ENCODE data around the gene HMX1.

Gene HMX1

DNA sequence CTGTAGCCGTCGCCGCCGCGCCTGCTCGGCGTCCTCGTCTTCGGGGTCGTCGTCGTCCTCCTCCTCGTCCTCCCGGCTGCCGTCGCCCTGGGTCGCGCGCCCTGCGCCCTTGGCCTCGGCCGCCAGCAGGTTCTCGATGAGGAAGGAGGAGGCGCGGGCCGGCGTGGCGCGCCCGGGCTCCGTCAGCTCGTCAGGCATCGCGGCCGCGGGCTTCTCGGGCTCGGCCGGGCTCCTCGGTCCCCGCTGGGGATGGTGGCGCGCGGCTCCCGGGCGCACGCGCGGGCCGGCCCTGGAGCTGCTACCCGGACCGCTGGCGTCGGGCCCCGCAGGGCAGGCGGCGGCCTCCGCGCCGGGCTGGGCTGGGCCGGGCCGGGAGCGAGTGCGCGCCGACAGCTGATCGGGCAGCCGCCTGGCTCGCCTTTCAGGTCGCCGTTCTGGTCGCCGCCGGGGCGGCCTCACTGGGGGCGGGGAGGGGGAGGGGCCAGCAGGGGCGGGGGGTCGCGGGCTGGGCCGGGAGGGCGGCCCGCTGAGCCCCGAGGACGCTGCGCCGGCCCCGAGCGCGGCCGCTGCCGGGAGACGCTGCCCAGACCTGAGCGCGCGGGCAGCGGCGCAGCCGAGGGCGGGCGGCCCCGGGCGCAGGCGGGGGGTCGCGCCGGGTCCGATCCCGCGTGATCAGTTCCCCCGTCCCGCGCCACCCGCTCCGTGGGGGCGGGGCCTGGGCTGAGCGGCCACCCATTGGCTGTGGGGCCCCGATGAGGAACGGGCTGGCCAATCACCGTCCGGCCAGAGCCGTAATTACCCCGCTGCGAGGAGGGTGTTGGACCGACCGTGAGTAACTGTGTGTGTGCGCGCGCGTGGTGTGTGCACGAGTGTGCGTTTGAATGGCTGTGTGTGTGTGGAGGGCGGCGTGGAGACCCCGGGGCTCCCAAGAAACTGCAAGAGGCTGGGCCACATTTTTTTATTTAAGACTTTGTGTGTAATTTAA lies at the start of gene HMX1:
HMX1 (minus strand) TSS at position 423 of the 985 bp plus-strand sequence; CDS start at position 198, 225 bp downstream.
- no peak for DNase-seq

- DNase-seq: no peak
Observed at GRCh38 chr4:8920969-8921368, 49.3 kb upstream of the HMX1 start.

DNA sequence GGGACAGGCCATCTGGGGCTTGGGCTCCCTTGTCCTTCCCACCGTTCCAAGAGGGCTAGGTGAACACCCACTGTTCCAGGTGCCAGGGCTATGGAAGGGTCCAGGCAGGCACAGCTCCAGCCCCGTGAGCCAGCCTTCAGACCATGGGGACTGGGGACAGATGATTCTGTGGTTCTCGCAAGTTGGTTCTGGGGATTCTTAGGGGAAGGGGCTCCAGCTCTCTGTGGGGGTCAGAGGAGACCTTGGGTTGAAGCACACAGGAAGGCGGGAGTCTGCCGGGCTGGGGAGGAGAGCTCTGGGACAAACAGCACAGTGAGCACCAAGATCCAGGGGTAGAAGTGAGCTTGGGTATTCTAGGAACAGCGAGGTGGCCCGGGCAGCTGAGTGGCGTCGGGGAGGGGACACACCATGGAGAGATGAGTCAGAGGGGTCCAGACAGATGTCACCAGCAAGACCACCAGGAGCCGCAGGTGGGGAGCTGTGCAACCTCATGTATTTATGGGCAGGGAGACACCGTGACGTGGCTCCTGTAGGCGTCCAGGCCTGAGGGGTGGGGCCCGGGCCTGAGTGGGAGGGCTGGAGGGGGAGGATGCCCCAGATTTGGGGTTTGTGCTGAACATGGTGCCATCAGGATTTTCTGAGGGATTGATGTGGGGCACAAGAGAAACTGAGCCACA lies 48.8 kb upstream of the HMX1 start:
- DNase-seq: no peak

GRCh38 chr4:8919651-8920288 lies 48.1 kb upstream of the HMX1 start:
- DNase-seq: no peak

GRCh38 chr4:8917868-8918783 lies 46.5 kb upstream of the HMX1 start:
- DNase-seq: peak; percentile 69

GRCh38 chr4:8917321-8917811 lies 45.7 kb upstream of the HMX1 start:
- no peak for DNase-seq

DNA sequence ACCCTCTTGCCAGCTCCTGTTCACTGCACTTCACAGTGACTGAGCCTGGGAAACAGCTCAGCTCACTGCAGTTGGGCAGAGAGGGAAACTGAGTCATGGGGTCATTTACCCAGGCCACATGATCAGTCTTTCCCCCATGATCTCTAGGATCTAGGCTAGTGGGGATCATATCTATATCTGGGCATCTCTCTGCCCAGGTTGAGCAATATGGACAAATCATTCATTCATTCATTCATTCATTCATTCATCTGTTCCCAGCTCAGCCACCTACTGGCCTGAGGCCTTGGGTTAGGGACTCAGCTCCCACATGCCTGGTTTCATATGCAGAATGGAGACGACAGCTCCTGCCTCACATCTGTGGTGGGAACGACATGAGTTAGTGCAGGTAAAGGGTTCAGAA lies 45.3 kb upstream of the HMX1 start:
- DNase-seq: no peak

DNA sequence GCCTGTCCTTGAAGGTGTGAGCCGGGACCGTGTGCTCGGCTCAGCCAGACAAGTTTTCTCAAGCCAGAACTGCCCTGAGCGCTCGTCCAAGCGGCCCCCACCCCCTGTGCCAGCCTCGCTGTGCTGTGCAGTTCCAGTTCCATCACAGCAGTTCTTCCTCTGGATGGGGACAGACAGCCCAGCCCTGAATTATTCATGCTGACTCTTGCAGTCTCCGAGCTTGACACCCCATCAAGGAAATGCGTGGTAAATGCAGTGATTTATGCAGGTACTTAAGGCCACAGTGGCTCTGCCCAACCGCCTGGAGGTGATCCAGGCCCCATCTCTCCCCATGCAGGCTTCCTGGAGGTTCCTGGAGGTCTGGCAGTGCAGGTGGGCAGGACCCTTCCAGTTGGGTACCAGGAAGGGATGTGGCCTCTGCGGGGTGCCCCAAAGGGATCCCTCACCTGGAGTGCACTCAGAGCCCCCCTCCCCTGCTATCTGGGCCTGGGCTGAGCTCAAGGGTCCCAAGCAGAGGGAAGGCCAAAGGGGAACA lies 44.8 kb upstream of the HMX1 start:
- no peak for DNase-seq

- DNase-seq: no peak
Observed at GRCh38 chr4:8915201-8916200, 43.9 kb upstream of the HMX1 start.

GRCh38 chr4:8914461-8915171 lies 43.0 kb upstream of the HMX1 start:
- no peak for DNase-seq

- no peak for DNase-seq
Observed at GRCh38 chr4:8913858-8914460, 42.3 kb upstream of the HMX1 start.

DNA sequence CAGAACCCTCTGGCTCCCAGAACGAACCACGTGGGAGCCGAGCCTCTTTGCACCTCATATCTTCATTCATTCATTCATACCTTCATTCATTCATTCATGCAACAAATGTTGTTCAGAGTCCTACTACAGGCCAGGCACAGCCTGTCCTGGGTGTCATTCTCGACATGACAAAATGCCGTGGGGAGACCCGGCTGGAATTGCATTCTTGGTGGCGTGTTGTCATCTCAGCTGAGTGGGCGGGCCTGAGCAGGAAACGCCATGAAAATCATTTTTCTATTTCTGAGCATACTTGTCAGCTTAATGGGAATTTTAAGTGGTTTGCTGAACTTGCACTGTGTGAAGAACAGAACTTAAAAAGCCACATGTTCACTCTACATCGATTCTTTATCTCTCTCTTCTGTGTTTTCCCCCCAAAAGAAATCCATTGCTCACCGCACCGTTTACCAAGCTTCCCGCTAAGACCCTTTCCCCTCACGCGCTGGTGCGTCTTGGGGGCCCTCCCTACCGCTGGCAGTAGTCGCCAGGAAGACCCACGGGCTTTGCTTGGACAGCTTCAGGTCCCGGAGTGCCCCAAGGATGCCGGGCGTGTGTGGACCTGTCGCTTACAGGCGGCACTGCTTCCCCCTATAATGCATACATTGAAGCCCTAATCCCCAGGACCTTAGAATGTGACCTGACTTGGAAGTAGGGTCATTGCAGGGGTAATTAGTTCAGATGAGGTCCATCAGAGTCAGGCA lies 41.6 kb upstream of the HMX1 start:
- no peak for DNase-seq

- no peak for DNase-seq
Observed at GRCh38 chr4:8912506-8912905, 40.9 kb upstream of the HMX1 start.

- DNase-seq: no peak
Observed at GRCh38 chr4:8912089-8912455, 40.4 kb upstream of the HMX1 start.

- no peak for DNase-seq
Observed at GRCh38 chr4:8911316-8912088, 39.9 kb upstream of the HMX1 start.

DNA sequence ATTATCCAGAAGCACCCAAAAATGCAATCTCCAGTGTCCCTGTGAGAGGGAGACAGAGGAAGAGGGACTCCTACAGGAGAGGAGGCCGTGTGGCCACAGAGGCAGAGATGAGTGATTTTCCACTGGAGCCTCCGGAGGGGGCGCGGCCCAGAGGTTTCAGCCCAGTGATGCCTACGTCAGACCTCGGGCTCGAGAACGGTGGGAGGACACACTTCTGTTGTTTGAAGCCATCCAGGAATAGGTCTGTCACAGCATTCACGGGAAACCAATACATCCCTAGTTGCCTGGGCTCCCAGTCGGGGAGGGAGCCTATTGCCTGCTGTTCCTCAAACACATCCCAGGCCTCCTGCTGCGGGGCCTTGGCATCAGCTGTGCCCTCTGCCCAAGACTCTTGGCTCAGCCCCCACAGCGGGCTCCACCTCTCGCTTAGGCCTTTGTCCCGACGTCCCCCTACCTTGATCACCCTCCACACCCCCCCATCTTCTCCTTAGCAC lies 39.2 kb upstream of the HMX1 start:
- no peak for DNase-seq

DNA sequence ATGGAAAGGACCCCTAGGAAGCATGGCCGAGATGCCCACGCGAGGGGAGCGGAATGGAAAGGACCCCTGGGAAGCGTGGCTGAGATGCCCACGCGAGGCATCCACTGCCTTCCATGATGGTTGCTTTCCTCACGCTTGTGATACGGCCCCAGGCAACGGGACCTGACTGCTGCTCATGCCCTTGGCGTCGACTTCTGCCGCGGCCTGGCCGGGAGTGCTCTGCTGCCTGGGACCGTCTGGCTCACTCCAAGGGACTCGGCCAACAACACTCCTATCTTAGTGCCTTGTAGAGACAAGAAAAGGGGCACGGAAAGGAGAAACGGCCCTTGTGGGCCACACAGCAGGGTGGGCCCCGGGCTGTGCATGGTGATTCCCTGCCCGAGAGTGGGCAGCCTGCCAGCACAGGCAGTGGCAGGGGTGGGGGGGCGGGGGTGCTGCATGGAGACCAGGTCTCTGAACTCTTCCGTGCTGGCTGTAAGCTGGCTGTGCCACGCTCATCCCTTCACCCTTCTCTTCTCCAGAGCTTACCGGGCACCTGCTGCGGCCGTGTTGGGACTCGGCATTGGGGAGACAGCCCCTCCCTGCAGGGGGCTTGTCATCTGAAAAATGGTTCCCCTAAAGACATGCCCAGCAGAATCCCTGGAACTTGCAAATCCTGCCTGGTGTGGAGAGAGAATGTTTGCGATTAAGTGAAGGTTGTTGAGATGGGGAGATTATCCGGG lies 38.6 kb upstream of the HMX1 start:
- no peak for DNase-seq
